Measurements from ENCODE around the gene CACNA1C.
"Not testable (repeated sequence)": the region's sequence is repeated elsewhere in the genome, so short reads cannot be mapped to it uniquely, and the experiment has no call there.

CACNA1C gene

GRCh38 chr12:2112401-2112800, 59.6 kb downstream of the CACNA1C start:
- no peak for DNase-seq (ENCODE audit: low spot score)

- peak; percentile 28 for DNase-seq (ENCODE audit: low spot score)
Observed at GRCh38 chr12:2113119-2113912, 60.5 kb downstream of the CACNA1C start.

- no peak for DNase-seq (ENCODE audit: low spot score)
Observed at GRCh38 chr12:2114071-2114470, 61.3 kb downstream of the CACNA1C start.

GRCh38 chr12:2115101-2115845, 62.5 kb downstream of the CACNA1C start:
- DNase-seq (ENCODE audit: low spot score): no peak

GRCh38 chr12:2117541-2117940, 64.8 kb downstream of the CACNA1C start:
- DNase-seq (ENCODE audit: low spot score): no peak

GRCh38 chr12:2118061-2118460, 65.3 kb downstream of the CACNA1C start:
- DNase-seq (ENCODE audit: low spot score): no peak

- no peak for DNase-seq (ENCODE audit: low spot score)
Observed at GRCh38 chr12:2118481-2119255, 65.9 kb downstream of the CACNA1C start.

- DNase-seq (ENCODE audit: low spot score): no peak
Observed at GRCh38 chr12:2119266-2119665, 66.5 kb downstream of the CACNA1C start.

- DNase-seq (ENCODE audit: low spot score): no peak
Observed at GRCh38 chr12:2120982-2121758, 68.4 kb downstream of the CACNA1C start.

GRCh38 chr12:2124466-2125023, 71.8 kb downstream of the CACNA1C start:
- DNase-seq (ENCODE audit: low spot score): no peak

GRCh38 chr12:2125651-2126522, 73.1 kb downstream of the CACNA1C start:
- DNase-seq (ENCODE audit: low spot score): no peak

- no peak for DNase-seq (ENCODE audit: low spot score)
Observed at GRCh38 chr12:2126676-2127406, 74.1 kb downstream of the CACNA1C start.

- DNase-seq (ENCODE audit: low spot score): no peak
Observed at GRCh38 chr12:2129076-2129475, 76.3 kb downstream of the CACNA1C start.

- DNase-seq (ENCODE audit: low spot score): not testable (repeated sequence)
Observed at GRCh38 chr12:2135661-2136418, 83.1 kb downstream of the CACNA1C start.

GRCh38 chr12:2136901-2137300, 84.1 kb downstream of the CACNA1C start:
- no peak for DNase-seq (ENCODE audit: low spot score)

- DNase-seq (ENCODE audit: low spot score): no peak
Observed at GRCh38 chr12:2137711-2138110, 84.9 kb downstream of the CACNA1C start.

- no peak for DNase-seq (ENCODE audit: low spot score)
Observed at GRCh38 chr12:2138294-2138693, 85.5 kb downstream of the CACNA1C start.

GRCh38 chr12:2138871-2139308, 86.1 kb downstream of the CACNA1C start:
- DNase-seq (ENCODE audit: low spot score): no peak

- DNase-seq (ENCODE audit: low spot score): no peak
Observed at GRCh38 chr12:2139651-2140050, 86.9 kb downstream of the CACNA1C start.
